HG02970 (cell line): ENCODE measurements around the gene LPO.

ENCODE experiments used
- ATAC-seq: cut with Tn5 transposase; IDR thresholded peaks from one replicate; pipeline ENCODE4 v1.9.1; 2021; ENCODE audit warnings: mild to moderate bottlenecking, moderate library complexity, moderate number of reproducible peaks; ENCODE audit not compliant: unreplicated experiment, low FRiP score

The LPO gene

DNA sequence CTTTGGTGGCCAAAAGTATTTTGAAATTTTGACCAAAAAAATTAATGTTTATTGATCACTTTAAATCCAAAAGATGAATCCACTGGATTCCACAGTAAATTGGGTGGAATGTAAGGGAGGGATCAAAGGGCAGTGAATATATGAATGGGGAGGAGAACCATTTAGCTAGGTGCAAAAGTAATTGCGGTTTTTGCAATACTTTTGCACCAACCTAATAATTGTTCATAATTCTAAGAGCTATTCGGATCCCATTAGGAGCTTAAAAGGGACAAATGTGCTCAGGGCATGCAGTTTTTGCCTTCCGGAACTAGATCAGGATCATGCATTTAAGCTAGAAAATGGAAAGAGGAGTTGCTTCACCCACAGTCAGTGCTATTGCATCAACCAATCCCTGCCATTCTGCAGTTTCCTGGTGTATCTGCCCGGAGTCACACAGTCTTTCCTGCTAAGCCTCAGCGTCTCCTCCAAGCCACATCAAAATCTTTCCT, at the start of gene LPO:
Gene LPO, plus strand, starts transcription at position 438 of the 488 bp plus-strand sequence. CDS start 4,396 bp downstream, outside the sequence.
- no peak for ATAC-seq

DNA sequence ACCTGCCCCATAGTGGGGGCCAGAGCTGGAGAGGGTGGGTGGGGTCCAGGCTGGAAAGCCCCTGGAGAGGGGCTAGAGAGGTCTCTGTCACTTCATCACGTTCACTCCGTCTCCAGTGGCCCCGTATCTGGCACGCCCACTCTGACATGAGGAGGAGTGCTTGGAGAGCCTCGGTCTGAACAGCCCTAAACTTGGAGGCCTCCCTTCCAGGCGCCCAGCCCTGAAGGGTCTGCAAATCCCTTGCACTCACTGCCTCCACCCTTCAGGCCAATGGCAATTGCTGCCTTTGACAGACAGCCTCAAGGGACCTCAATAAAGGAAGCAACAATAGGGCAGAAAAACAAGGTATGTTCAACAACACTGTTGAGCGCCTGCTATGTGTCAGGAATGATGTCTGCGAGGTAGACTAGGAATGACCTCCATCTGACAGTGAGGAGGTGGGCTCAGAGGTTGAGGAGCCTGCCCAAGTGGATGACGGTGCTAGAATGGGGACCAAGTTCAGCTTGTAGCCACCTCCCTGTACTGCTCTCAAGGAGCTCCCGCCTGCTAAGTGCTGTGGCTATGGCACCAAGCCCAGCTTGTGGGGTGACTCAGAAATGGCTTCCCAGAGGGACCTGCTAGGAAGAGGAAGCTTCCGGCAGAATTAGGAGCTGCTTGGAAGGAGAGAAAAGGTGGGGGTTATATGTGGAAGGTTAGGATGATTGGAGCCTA, 48.8 kb upstream of the LPO start:
- no peak for ATAC-seq

DNA sequence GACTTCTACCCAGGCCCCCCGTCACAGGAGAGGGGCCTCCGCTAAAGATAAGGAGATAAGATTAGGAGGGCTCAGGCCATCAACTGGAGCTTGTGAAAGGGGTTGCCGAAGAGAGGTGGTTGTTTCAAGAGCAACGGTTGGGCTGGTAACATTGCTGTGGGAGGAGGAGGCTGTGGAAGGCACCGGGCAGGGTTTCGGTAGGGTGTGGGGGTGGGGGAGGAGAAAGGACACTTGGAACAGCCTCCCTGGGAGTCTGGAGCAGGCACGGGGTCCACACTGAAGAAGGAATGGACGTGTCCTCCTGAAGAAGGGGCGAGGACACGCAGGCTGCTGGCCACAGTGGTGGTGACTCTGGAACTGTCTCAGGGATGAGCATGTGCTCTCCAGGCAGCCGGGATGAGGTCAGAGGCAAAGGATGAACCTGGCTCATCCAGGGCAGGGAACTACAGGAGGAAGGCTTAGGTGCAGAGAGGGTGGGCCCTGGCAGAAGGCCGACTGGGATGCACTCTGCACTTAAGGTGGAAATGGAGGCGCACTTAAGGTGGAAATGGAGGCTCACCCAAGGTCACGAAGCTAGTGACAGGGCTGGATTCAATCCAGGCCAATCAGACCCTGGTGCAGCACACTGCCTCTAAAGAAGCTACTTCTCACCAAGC, 47.0 kb upstream of the LPO start:
- no peak for ATAC-seq

DNA sequence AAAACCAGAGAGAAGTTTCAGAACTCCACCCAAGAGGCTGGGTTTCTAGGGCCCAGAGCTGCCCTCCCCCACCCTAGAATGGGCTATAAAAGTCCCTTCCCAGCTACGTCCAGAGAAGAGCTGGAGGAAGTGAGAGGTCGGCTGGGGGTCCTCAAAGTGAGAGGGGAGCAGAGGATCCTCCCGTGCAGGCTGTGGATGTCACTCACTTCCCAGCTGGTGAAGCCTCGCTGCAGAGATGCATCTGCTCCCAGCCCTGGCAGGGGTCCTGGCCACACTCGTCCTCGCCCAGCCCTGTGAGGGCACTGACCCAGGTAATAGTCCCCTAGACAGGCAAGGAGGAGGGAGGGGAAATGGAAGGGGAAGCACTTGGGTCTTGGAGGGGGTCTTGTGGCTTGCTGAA, 45.8 kb upstream of the LPO start, which contains the start of gene EPX:
Gene EPX, plus strand, starts transcription at position 115 of the 400 bp plus-strand sequence. Its CDS starts 121 bp downstream, at position 236.
- ATAC-seq = no peak

- ATAC-seq = no peak
Observed at GRCh38 chr17:58193641-58194255, 44.6 kb upstream of the LPO start.

DNA sequence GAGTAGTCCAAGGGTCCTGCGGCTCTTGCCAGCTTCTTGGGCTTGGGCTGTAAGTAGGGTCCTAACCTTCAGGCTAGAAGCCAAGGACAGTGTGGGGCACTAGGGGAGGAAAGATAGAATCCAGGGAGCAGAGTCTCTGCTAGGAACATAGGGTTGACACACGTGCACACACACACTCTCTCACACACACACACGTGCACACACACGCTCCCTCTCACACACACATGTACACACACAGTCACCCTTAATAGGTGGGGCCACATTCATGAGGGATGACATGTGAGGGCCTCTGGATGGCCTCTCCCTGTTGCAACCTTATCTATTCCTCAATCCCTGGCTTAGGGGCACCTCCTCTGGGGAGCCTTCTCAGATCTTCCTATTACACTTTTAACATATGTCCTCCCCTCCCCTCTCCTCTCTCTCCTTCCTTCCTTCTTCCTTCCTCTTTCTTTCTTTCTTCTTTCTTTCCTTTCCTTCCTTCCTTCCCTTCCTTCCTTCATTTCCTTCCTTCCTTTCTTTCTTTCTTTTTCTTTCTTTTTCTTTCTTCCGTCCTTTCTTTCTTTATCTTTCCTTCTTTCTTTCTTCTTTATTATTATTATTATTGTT, 42.8 kb upstream of the LPO start:
- ATAC-seq = no peak

- no peak for ATAC-seq
Observed at GRCh38 chr17:58196610-58197009, 41.8 kb upstream of the LPO start.

DNA sequence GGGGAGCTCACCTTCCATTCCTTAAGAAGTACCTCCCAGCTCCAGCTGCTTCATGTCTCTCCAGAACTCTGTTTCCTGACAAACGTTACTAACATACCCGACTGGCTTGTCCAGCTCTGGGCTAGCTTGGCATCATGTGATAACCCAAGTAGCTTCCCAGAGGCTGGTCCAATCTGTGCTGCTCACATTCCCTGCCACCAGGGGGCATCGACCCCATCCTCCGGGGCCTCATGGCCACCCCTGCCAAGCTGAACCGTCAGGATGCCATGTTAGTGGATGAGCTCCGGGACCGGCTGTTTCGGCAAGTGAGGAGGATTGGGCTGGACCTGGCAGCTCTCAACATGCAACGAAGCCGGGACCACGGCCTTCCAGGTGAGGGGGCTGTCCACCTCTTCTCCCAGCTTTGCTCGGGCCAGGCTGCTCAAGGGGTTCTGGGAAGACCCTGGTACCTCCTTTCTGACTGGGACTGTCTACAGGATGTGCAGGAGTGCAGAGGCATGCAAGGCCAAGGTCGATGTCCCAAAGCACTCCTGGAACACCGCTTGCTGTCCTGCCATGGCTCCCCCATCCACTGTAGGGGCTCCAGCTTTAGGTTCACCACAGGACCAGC, 38.3 kb upstream of the LPO start:
- ATAC-seq = no peak

GRCh38 chr17:58202859-58203258, 35.5 kb upstream of the LPO start:
- ATAC-seq = no peak

- ATAC-seq = no peak
Observed at GRCh38 chr17:58204796-58205195, 33.6 kb upstream of the LPO start.

GRCh38 chr17:58205936-58206335, 32.4 kb upstream of the LPO start:
- no peak for ATAC-seq

GRCh38 chr17:58207451-58207850, 30.9 kb upstream of the LPO start:
- ATAC-seq = no peak

DNA sequence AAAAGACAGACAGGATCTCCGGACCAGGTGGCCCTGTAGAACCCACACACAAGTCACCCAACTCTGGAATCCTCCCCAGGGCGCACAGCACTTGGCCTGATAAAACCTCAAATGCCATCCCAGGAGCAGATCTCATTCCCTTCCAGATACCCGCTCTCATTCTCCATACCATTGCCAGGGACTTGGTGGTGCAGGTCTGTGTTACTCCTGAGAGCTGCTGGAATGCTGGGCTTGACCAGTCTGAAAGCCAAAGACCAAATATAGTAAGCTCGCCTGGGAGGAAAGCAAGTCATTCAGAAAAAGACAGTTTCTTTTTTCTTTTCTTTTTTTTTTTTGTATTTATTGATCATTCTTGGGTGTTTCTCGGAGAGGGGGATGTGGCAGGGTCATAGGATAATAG, 30.0 kb upstream of the LPO start:
- ATAC-seq = no peak

- no peak for ATAC-seq
Observed at GRCh38 chr17:58210922-58211321, 27.5 kb upstream of the LPO start.

DNA sequence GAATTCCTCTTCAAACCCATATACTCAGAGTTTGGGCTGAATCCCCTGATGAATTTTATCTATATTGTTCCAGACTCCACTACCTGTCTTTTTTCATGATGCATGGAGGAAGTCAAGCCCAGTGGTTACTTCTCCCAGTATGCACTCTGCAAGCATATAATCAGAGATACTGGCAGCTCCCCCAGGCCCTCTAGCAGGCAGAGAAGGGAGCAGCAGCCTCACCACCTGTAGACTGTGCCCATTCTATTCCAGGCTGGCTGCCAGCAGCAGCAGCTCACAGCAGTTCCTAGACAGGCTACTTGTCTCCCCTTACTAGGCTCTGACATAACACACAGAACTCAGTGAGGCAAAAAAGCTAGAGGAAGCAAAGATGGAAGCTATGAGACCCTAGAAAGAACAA, 22.7 kb upstream of the LPO start:
- no peak for ATAC-seq

DNA sequence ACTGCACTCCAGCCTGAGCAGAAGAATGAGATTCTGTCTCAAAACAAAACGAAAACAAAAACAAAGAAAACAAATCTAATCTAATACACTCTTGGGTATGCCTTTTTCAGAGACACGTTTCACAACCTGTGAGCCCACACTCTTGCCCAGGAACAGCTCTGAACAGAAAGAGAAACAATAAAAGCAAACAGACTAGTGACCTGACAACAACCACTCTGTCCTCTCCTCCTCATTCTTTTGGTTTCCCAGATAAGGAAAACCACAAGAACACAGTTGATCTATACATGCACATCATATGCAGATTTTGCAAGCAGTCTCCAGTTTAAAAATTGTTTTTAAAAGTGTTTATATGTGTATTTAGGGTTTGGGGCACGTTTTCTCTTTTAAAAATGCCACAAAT, 20.6 kb upstream of the LPO start:
- ATAC-seq = no peak

DNA sequence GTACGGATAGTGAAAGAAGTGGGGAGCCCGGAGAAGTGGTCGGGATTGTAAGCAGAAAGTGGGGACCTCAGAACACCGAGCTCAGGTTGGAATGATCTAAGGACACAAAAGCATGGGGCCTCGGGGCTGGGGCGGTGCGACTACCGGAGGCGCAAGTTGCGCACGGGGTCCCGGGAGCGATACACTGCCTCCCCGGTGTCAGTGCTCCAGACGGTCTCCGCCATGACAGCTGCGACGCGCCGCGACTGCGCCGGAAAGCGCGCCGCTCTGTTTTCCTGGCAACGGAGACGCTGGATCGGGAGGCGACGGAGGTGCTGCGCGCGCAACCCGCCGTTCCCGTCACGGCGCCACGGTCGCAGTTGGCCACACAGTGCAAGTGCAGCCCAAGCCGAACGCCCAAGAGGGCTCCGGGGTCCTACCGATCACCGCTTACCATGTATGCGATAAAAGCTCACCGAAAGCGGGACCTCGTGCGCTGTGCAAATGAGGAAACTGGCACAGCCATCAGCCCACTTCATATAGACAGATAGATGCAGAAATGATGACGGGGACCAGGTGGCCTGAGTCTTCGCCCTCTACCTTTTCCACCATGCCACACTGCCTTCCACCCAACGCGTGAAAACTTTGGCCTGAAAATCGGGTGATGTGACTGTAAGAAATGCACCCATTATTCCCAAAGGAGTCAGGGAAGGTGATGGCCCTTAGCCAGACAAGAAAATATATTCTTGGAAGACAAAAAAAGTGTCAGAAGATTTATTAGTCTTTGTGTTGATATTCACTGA, 19.2 kb upstream of the LPO start, which contains the start of gene MKS1:
Gene MKS1, minus strand, starts transcription at position 249 of the 782 bp plus-strand sequence. Its CDS starts 25 bp downstream, at position 224.
- ATAC-seq = peak; percentile 95

DNA sequence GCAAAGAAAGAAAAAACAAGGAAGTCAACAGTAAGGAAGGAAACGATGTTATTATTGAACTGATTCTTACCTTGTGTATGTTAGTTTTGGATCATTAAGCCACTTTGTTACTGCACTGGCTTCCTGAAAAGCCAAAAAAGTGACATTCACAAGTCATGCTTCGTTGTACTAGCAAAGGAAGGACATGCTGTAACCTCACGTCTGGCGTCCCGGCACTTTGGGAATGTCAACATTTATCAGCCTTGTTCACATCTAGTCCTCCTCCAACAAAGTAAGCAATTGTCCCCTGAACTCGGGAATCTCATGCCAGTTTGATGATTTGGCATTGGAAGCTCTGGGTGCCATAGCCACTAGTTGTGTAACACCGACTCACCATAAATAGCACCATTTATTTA, 18.6 kb upstream of the LPO start:
- no peak for ATAC-seq

- ATAC-seq = no peak
Observed at GRCh38 chr17:58224315-58224714, 14.1 kb upstream of the LPO start.

DNA sequence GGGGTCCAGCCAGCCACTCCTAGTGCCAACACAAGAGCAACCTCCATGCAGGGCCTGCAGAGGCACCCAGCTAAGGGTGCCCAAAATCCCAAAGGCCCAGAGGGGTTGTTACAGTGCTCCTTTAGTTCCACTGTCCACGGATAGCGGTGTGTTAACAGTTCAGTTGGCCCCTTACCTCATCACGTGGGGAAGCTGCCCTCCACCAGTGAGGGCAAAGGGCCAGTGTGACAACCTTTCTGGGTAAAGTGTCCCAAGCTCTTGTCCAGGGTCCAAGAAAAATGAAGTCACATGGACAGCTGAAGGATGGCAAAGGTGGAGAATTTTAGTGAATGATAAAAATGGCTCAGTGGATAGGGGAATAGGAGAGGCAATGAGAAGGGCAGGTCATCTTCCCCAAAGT, 10.7 kb upstream of the LPO start:
- no peak for ATAC-seq
